Measurements from ENCODE around the gene CCDC40.

The CCDC40 gene

GRCh38 chr17:80141463-80142165, 105.2 kb downstream of the CCDC40 start:
- no peak for DNase-seq (ENCODE audit: low spot score)

- no peak for DNase-seq (ENCODE audit: low spot score)
These were observed 106.5 kb downstream of the CCDC40 start for GRCh38 chr17:80142929-80143328.

- no peak for DNase-seq (ENCODE audit: low spot score)
These were observed 108.9 kb downstream of the CCDC40 start for GRCh38 chr17:80145076-80146075.

- no peak for DNase-seq (ENCODE audit: low spot score)
These were observed 109.9 kb downstream of the CCDC40 start for GRCh38 chr17:80146121-80147034.

GRCh38 chr17:80147035-80147822, 110.8 kb downstream of the CCDC40 start, which contains the start of gene EIF4A3:
TSS of gene EIF4A3 (minus strand) at chr17:80147128. CDS start at chr17:80146961, 167 bp downstream.
- peak; percentile 98 for DNase-seq (ENCODE audit: low spot score)

All from CD4-positive, alpha-beta T cell treated with Interleukin-6 at 100 ng/mL for 8 hours (primary cell).